GM10266 (cell line): ENCODE measurements around the gene ATG12.

Source experiments
- DNase-seq: peaks from one replicate; pipeline ENCODE4 v3.0.0; 2012; ENCODE audit errors: extremely low spot score
- CTCF ChIP-seq: IDR thresholded peaks from 2 replicates; pipeline ENCODE4 v1.5.1; 2012; ENCODE audit warnings: mild to moderate bottlenecking, low read depth; ENCODE audit not compliant: control insufficient read depth, insufficient read depth; ENCODE audit errors: missing control alignments

Gene ATG12

DNA sequence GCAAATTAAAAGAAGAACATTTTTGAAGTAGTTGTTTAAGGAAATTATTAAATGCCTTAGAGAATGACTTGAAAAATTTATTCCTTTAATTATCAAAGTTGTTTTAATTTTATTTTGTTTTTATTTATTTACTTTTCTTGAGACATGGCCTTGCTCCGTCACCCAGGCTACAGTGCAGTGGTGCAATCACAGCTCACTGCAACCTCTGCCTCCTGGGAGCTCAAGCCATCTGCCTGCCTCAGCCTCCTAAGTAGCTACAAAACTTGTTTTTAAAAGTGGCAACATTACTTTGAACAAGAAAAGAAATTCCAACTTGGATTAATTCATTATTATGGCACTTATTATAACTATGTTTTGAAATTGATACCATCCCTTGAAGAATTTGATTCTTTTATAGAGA lies 53.9 kb downstream of the ATG12 start:
- no peak for DNase-seq
- no peak for TF ChIP-seq CTCF

DNA sequence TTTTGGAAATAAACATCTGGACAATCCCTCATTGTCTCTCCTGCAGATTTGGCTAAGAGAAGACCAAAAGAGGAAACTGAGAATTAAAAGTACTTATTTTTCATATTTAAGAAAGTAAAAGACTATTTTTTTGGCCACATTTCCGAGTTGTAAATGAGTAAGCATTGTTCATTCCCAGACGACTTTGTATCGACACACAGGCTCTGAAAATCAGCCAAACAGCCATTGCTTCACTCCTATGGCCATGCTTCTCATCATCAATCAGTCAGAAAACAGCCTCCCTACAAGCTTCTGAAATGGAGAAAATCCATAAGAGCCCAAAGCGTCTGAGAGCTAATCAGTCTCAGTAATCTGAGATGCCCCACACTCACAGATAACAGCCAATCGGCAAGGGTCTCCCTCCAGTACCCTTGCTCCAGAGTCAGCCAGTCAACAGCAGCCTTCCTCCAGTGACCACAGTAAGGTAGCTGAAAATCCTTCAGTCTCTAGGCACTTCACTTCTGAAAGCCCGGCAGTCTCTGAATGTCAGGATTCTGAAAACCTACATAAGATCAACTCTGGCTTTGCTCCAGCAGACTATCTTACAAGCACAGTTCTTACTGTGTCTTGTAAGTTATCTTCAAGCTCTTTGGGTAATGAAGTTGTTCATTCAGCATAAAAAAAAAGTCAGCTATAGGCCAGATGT lies 55.8 kb downstream of the ATG12 start:
- no peak for DNase-seq
- TF ChIP-seq CTCF: no peak

DNA sequence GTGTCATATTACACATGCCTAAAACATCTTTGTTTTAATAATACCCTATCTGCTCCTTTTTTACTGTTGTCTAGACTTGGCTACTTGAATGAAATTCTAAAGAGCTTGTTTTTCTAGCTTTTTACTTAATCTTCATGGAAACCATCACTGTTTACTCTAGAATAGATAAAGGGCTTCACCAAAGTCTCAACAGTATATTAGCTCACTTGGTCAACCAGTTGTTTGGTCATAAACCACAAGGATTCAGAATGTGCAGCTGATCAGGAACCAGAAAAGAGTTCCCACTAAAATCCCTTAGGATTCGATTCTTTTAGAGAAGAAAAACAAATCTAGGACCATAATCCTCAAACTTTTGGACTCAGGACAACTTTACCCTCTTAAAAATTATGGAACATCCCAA lies 62.9 kb downstream of the ATG12 start:
- no peak for DNase-seq
- no peak for TF ChIP-seq CTCF
